Fibroblast of lung (primary cell): ENCODE measurements around the gene TRIP12. TPM values are rescaled to one million over a fixed set of nuclear protein-coding genes. Genes with fewer than 3 reads are reported as not detected.
"Not testable (repeated sequence)": the region's sequence is repeated elsewhere in the genome, so short reads cannot be mapped to it uniquely, and the experiment has no call there.

Experiments used
- DNase-seq, 2 donors: peaks; one replicate each; pipeline versions ENCODE4 v3.0.0 to v3.0.0-alpha.2; 2010; ENCODE audit warnings: low read depth in 2 of 2
- H2AFZ ChIP-seq: 2 replicates; pipeline ENCODE4 v1.5.1; 2012; ENCODE audit warnings: low read length, control low read depth, inconsistent platforms
- H3K27ac ChIP-seq: 2 replicates; pipeline ENCODE4 v1.5.1; 2011; ENCODE audit warnings: low read length, control low read depth; ENCODE audit not compliant: insufficient read depth
- H3K27me3 ChIP-seq: 2 replicates; pipeline ENCODE4 v1.5.1; 2011; ENCODE audit warnings: mild to moderate bottlenecking, low read length; ENCODE audit not compliant: control insufficient read depth, insufficient read depth
- H3K36me3 ChIP-seq: 2 replicates; pipeline ENCODE4 v1.5.1; 2011; ENCODE audit warnings: low read length; ENCODE audit not compliant: control insufficient read depth, insufficient read depth
- H3K4me1 ChIP-seq: 2 replicates; pipeline ENCODE4 v1.5.1; 2011; ENCODE audit warnings: low read length; ENCODE audit not compliant: control insufficient read depth, insufficient read depth; ENCODE audit errors: extremely low read depth
- H3K4me2 ChIP-seq: 2 replicates; pipeline ENCODE4 v1.5.1; 2011; ENCODE audit warnings: low read length, control low read depth; ENCODE audit not compliant: insufficient read depth; ENCODE audit errors: extremely low read depth
- H3K4me3 ChIP-seq, 4 experiments: fragments of 200-600 bp in 1 of 4; sonication (generic) in 1 of 4; replicated peaks in 1 of 4; 2 replicates each; pipeline ENCODE4 v1.5.1; 2011 to 2016; ENCODE audit warnings: low read length in 4 of 4, low read depth in 3 of 4, mild to moderate bottlenecking in 3 of 4, control low read depth in 2 of 4, inconsistent platforms in 1 of 4, mixed read lengths in 1 of 4; ENCODE audit not compliant: insufficient read depth in 1 of 4; ENCODE audit errors: control extremely low read depth in 1 of 4
- H3K79me2 ChIP-seq: 2 replicates; pipeline ENCODE4 v1.5.1; 2012; ENCODE audit warnings: mild to moderate bottlenecking, low read length, inconsistent platforms; ENCODE audit not compliant: control insufficient read depth, insufficient read depth
- H3K9ac ChIP-seq: 2 replicates; pipeline ENCODE4 v1.5.1; 2011; ENCODE audit warnings: mild to moderate bottlenecking, low read length, control low read depth; ENCODE audit not compliant: insufficient read depth
- H3K9me3 ChIP-seq: 2 replicates; pipeline ENCODE4 v1.5.1; 2012; ENCODE audit warnings: low read depth, low read length; ENCODE audit not compliant: control insufficient read depth, insufficient read depth
- H4K20me1 ChIP-seq: 2 replicates; pipeline ENCODE4 v1.5.1; 2011; ENCODE audit warnings: low read length; ENCODE audit not compliant: control insufficient read depth, insufficient read depth; ENCODE audit errors: extremely low read depth
- EZH2 ChIP-seq: IDR thresholded peaks from 2 replicates; pipeline ENCODE4 v1.5.1; 2012; ENCODE audit warnings: low read length, control low read depth, mild to moderate bottlenecking; ENCODE audit errors: missing control alignments
- polyA plus RNA-seq, 2 donors: library from polyadenylated mRNA; depleted of rRNA in 1 of 2; stranded (reverse) in 1 of 2; unstranded in 1 of 2; fragments of >200 nt; gene quantifications; 2 replicates each; pipeline ENCODE4 v1.2.1, GENCODE V29; 2011 to 2012; ENCODE audit warnings: missing spikeins in 1 of 2
- total RNA-seq: library from RNA; depleted of rRNA; stranded (reverse); fragments of >200 nt; gene quantifications from 2 replicates; pipeline ENCODE4 v1.2.1, GENCODE V29; 2014
- TF ChIP-seq, protein P1 (sequence below), 2 donors: IDR thresholded peaks in 1 of 2; conservative IDR thresholded peaks in 1 of 2; 1 replicate in 1 of 2; 2 replicates in 1 of 2; pipeline ENCODE4 v1.5.1; 2011 to 2012; ENCODE audit warnings: low read length in 2 of 2, control low read depth in 1 of 2, inconsistent platforms in 1 of 2, low read depth in 1 of 2, mild to moderate bottlenecking in 1 of 2

The TRIP12 gene
- total and polyA plus RNA-seq, 2 donors (not counting 1 experiment from before 2014, with no cell fraction given), result 122 to 277 TPM

DNA sequence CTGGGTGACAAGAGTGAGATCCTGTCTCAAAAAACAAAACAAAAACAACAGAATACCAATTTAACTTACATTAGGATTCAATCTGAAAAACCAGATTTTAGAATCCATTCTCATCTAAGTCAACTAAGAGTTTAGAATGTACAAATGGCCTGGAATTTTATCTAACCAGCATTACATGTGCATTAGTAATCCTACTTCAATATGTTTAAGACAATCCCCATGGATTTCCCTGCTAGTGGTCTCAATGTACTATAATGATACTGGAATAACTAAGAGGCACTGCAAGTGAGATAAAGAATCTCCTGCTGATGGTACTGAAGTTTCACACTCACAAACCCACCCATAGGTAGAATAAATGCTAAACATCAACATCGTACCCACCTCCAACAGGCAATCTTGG lies 153.6 kb downstream of the TRIP12 start:
- no peak overlapping the region for H3K9ac ChIP-seq
- H3K4me3 ChIP-seq, result no peak overlapping the region
- DNase-seq, result peak in 1 of 2 donors; percentile 40
- H3K4me2 ChIP-seq, result no peak overlapping the region
- no peaks in the 10 kb centered on the region for H4K20me1 ChIP-seq
- H3K4me1 ChIP-seq, result no peaks in the 10 kb centered on the region
- no peak for TF ChIP-seq EZH2
- TF ChIP-seq, protein P1, sequence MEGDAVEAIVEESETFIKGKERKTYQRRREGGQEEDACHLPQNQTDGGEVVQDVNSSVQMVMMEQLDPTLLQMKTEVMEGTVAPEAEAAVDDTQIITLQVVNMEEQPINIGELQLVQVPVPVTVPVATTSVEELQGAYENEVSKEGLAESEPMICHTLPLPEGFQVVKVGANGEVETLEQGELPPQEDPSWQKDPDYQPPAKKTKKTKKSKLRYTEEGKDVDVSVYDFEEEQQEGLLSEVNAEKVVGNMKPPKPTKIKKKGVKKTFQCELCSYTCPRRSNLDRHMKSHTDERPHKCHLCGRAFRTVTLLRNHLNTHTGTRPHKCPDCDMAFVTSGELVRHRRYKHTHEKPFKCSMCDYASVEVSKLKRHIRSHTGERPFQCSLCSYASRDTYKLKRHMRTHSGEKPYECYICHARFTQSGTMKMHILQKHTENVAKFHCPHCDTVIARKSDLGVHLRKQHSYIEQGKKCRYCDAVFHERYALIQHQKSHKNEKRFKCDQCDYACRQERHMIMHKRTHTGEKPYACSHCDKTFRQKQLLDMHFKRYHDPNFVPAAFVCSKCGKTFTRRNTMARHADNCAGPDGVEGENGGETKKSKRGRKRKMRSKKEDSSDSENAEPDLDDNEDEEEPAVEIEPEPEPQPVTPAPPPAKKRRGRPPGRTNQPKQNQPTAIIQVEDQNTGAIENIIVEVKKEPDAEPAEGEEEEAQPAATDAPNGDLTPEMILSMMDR (conservative IDR thresholded peaks at IDR 0.05 in 1 of 2, IDR thresholded peaks at IDR 0.05 in 1 of 2; ENCODE audit: low read depth in 1 of 2, low read length in 2 of 2), result no peak
- H3K27ac ChIP-seq, result no peak overlapping the region
- peaks cover 8% of the 10 kb centered on the region for H3K36me3 ChIP-seq
- H3K27me3 ChIP-seq, result no peaks in the 10 kb centered on the region
- no peaks in the 10 kb centered on the region for H3K9me3 ChIP-seq
- H3K79me2 ChIP-seq, result no peaks in the 10 kb centered on the region
- no peak overlapping the region for H2AFZ ChIP-seq

DNA sequence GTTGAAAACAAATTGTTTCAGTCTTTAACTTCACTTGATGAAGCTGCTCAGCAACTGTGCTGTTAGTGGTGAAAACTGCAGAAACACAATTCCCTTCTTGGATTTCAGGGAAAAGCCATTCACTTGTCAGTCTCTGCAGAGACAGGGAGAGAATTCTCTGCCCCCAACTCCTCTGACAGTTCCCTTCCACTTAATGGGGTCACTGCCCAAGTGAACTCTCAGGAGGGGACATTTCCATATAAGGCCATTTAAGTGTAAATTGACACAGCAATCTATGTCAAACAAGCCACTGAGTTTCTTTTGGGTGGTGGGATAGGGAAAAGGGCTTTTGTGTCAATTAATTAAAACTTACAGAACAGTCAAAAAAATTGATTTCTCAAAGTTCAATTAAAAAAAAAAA lies 156.1 kb downstream of the TRIP12 start:
- peaks cover 7% of the 10 kb centered on the region for H3K36me3 ChIP-seq
- no peak overlapping the region for H2AFZ ChIP-seq
- H3K27me3 ChIP-seq, result no peaks in the 10 kb centered on the region
- H3K4me1 ChIP-seq, result no peaks in the 10 kb centered on the region
- no peaks in the 10 kb centered on the region for H3K9me3 ChIP-seq
- no peaks in the 10 kb centered on the region for H3K79me2 ChIP-seq
- H3K4me2 ChIP-seq, result no peak overlapping the region
- TF ChIP-seq EZH2, result no peak
- TF ChIP-seq, protein P1 (conservative IDR thresholded peaks at IDR 0.05 in 1 of 2, IDR thresholded peaks at IDR 0.05 in 1 of 2; ENCODE audit: low read depth in 1 of 2, low read length in 2 of 2), result no peak
- no peaks in the 10 kb centered on the region for H4K20me1 ChIP-seq
- H3K4me3 ChIP-seq, result no peak overlapping the region
- DNase-seq, result no peak
- H3K9ac ChIP-seq, result no peak overlapping the region
- H3K27ac ChIP-seq, result no peak overlapping the region

DNA sequence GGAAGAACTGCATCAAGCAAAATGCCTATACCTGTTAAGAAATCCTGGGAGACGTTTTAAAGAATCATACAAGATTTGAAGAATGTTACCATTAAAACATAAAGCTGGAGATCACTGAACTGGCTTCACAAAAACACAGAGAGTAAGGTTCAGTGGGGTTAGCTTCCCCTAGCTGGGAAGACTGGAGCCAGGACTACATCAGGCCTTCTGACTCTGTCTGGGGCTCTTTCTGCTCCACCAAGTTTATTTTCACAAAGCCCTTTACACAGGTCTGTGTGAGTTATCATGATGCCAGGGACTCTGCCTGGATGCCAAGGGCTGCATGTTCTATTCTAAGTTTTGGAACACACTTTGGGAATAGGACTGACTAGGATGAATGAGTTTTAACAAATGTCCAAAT lies 160.1 kb downstream of the TRIP12 start:
- no peak overlapping the region for H3K4me2 ChIP-seq
- DNase-seq, result no peak
- no peak overlapping the region for H3K9ac ChIP-seq
- H3K36me3 ChIP-seq, result peaks cover 6% of the 10 kb centered on the region
- no peak for TF ChIP-seq EZH2
- TF ChIP-seq, protein P1 (conservative IDR thresholded peaks at IDR 0.05 in 1 of 2, IDR thresholded peaks at IDR 0.05 in 1 of 2; ENCODE audit: low read depth in 1 of 2, low read length in 2 of 2), result no peak
- H3K79me2 ChIP-seq, result no peaks in the 10 kb centered on the region
- no peaks in the 10 kb centered on the region for H4K20me1 ChIP-seq
- no peak overlapping the region for H3K4me3 ChIP-seq
- H3K27ac ChIP-seq, result no peak overlapping the region
- no peaks in the 10 kb centered on the region for H3K9me3 ChIP-seq
- H3K27me3 ChIP-seq, result no peaks in the 10 kb centered on the region
- no peaks in the 10 kb centered on the region for H3K4me1 ChIP-seq
- H2AFZ ChIP-seq, result no peak overlapping the region

DNA sequence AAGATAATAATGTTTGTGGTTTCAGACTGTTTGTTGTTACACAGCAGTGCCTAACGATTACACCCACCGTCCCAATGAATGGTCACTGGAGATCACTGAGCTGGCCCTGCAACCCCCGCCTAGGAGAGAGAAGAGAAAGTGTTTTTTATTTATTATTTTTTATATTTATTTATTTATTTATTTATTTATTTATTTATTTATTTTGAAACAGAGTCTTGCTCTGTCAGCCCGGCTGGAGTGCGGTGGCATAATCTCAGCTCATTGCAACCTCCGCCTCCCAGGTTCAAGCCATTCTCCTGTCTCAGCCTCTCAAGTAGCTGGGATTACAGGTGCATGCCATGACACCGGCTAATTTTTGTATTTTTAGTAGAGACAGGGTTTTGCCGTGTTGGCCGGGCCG lies 164.3 kb downstream of the TRIP12 start:
- H3K27me3 ChIP-seq, H3K4me3 ChIP-seq, H3K4me2 ChIP-seq, H3K9ac ChIP-seq, DNase-seq, H3K4me1 ChIP-seq, H3K27ac ChIP-seq, H3K36me3 ChIP-seq, H3K79me2 ChIP-seq, H2AFZ ChIP-seq, H3K9me3 ChIP-seq, H4K20me1 ChIP-seq: not testable (repeated sequence)
